Posterior cingulate gyrus (tissue), 11 donors: ENCODE results near the gene ARID1A.
"Not testable (repeated sequence)": the region's sequence is repeated elsewhere in the genome, so short reads cannot be mapped to it uniquely, and the experiment has no call there.

Source experiments
- DNase-seq, 10 donors: peaks; one replicate each; pipeline versions ENCODE4 v3.0.0 to v3.0.0-alpha.2; 2020 to 2021; ENCODE audit warnings: mixed read lengths in 3 of 10
- intact Hi-C: fragments of 100-400 bp; cut with DNase I; formaldehyde crosslinking; loops from one replicate; pipeline ENCODE4 v1.15.1; 2023

Gene ARID1A

GRCh38 chr1:26696654-26697430 is 1.0 kb downstream of the ARID1A start:
- peak in 8 of 10 donors; percentile 17 to 88 (median 34) for DNase-seq
- intact Hi-C loops: loop anchor here (10.0 kb wide), 1 partner anchor 48 kb away; no protein-coding TSS in a partner anchor

- peak in 1 of 10 donors; percentile 16 for DNase-seq
- intact Hi-C loops: loop anchor here (10.0 kb wide), 1 partner anchor 47 kb away; no protein-coding TSS in a partner anchor
Observed at GRCh38 chr1:26697431-26697977, 1.7 kb downstream of the ARID1A start.

- intact Hi-C loops: loop anchor here (10.0 kb wide), 1 partner anchor 47 kb away; no protein-coding TSS in a partner anchor
- DNase-seq: peak in 2 of 10 donors; percentile 19 to 21
Observed at GRCh38 chr1:26697978-26698849, 2.4 kb downstream of the ARID1A start.

- DNase-seq: no peak
- intact Hi-C loops: no loop called here
Observed at GRCh38 chr1:26700711-26701110, 4.9 kb downstream of the ARID1A start.

GRCh38 chr1:26701266-26701994 is 5.6 kb downstream of the ARID1A start:
- intact Hi-C loops: no loop called here
- no peak for DNase-seq

GRCh38 chr1:26701995-26702679 is 6.3 kb downstream of the ARID1A start:
- DNase-seq: no peak
- intact Hi-C loops: no loop called here

GRCh38 chr1:26702680-26703038 is 6.8 kb downstream of the ARID1A start:
- no peak for DNase-seq
- intact Hi-C loops: no loop called here

GRCh38 chr1:26703478-26703877 is 7.7 kb downstream of the ARID1A start:
- intact Hi-C loops: no loop called here
- no peak for DNase-seq

GRCh38 chr1:26704629-26705028 is 8.8 kb downstream of the ARID1A start:
- DNase-seq: no peak
- intact Hi-C loops: no loop called here

- DNase-seq, intact Hi-C loops: not testable (repeated sequence)
Observed at GRCh38 chr1:26705227-26705626, 9.4 kb downstream of the ARID1A start.

GRCh38 chr1:26705788-26706311 is 10.0 kb downstream of the ARID1A start:
- no peak for DNase-seq
- intact Hi-C loops: no loop called here

GRCh38 chr1:26706315-26706714 is 10.5 kb downstream of the ARID1A start:
- DNase-seq: no peak
- intact Hi-C loops: no loop called here

- DNase-seq: no peak
- intact Hi-C loops: no loop called here
Observed at GRCh38 chr1:26710811-26711210, 15.0 kb downstream of the ARID1A start.

GRCh38 chr1:26711777-26712176 is 16.0 kb downstream of the ARID1A start:
- intact Hi-C loops: no loop called here
- no peak for DNase-seq

- intact Hi-C loops: no loop called here
- DNase-seq: no peak
Observed at GRCh38 chr1:26717017-26717491, 21.2 kb downstream of the ARID1A start.

GRCh38 chr1:26719205-26719604 is 23.4 kb downstream of the ARID1A start:
- no peak for DNase-seq
- intact Hi-C loops: no loop called here

- intact Hi-C loops: no loop called here
- no peak for DNase-seq
Observed at GRCh38 chr1:26721669-26722355, 26.0 kb downstream of the ARID1A start.

GRCh38 chr1:26723013-26723991 is 27.5 kb downstream of the ARID1A start:
- DNase-seq: peak; percentile 48 to 94 (median 76)
- intact Hi-C loops: no loop called here
